NCI-H69 (cell line): ENCODE data around the gene CYTIP.
"Not testable (repeated sequence)": the region's sequence is repeated elsewhere in the genome, so short reads cannot be mapped to it uniquely, and the experiment has no call there.

Source experiments
- DNase-seq: peaks from one replicate; lab custom pipeline; 2025; lab: John Stamatoyannopoulos, UW

CYTIP gene

DNA sequence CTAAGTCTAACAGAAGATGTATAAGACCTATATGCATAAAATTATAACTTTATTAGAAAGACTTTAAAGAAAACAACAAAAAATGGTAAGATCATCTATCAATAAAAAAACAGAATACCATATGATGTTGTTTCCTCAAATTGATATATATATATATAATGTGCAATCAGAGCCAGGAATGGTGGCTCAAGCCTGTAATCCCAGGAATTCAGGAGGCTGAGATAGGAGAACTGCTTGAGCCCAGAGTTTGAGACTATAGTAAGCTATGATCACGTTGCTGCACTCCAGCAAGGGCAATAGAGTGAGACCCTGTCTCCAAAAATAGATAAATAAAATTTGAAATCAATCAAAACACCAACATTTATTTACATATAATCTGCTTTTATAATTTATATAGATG is 19.5 kb downstream of the CYTIP start:
- no peak for DNase-seq

DNA sequence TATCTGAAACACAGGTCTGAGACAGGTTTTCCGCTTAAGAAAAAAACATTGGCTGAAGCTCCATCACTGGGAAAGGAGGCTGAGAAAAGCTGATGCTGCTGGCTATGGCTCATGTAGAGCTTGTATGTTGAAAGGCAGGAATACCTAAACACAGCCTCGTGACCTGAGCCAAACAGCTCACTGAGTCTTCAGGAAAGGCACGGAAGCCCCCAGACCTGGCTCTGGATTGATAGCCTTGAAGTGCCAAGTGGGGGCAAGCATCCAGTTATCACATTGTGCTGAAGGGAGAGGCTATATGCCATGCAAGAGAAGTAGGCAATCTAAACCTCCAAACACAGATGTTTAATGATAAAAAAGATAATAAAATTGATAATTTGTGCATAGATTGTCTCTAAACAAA is 21.9 kb downstream of the CYTIP start:
- no peak for DNase-seq

- no peak for DNase-seq
Measured at GRCh38 chr2:157421331-157421944, 22.5 kb downstream of the CYTIP start.

GRCh38 chr2:157420771-157421323 is 23.0 kb downstream of the CYTIP start:
- DNase-seq = no peak

DNA sequence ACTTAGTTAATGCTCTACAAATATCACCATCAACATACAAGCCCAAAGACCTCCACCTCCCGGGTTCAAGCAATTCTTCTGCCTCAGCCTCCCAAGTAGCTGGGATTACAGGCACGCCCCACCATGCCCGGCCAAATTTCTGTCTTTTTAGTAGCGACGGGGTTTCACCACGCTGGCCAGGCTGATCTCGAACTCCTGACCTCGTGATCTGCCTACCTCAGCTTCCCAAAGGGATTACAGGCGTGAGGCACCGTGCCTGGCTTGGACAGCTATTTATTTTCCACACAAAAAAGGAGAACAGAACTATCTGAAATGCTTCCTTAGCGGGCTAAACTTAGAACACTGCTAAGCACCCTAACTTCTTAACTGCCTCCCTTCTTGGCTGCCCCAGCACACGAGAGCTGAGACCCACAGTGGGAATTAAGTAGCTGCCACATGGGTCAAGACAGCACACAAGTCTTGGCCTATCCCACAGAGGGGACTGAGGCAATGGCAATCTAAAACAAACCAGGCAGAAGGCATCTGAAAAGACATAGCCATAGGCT is 24.8 kb downstream of the CYTIP start:
- DNase-seq = no peak

- no peak for DNase-seq
Measured at GRCh38 chr2:157418239-157418641, 25.6 kb downstream of the CYTIP start.

DNA sequence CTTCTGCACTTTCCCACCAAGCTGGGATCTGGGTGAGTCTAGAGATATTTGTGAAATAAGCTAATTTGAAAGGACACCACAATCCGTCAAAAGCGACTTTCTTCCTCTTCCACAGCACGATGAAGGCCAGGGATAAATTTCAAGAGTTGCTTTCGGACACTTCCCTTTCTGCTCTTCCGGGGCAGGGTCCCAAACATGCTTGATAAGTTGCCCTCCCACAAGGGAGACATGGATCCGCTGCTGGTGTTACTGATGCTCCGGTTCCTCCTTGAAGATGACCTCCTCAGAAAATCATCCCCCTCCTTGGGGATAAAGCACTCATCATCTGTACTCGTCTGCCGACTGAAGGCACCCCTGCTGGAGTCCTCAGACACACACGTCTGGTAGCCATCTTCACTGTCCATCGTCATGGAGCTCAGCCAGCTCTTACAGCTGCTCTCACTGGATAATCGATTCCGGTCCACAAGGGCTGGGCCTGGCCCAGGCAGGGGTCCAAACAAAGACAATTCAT is 28.2 kb downstream of the CYTIP start:
- DNase-seq = peak; percentile 58

- no peak for DNase-seq
Measured at GRCh38 chr2:157414050-157414449, 29.8 kb downstream of the CYTIP start.

- no peak for DNase-seq
Measured at GRCh38 chr2:157413326-157414035, 30.4 kb downstream of the CYTIP start.

DNA sequence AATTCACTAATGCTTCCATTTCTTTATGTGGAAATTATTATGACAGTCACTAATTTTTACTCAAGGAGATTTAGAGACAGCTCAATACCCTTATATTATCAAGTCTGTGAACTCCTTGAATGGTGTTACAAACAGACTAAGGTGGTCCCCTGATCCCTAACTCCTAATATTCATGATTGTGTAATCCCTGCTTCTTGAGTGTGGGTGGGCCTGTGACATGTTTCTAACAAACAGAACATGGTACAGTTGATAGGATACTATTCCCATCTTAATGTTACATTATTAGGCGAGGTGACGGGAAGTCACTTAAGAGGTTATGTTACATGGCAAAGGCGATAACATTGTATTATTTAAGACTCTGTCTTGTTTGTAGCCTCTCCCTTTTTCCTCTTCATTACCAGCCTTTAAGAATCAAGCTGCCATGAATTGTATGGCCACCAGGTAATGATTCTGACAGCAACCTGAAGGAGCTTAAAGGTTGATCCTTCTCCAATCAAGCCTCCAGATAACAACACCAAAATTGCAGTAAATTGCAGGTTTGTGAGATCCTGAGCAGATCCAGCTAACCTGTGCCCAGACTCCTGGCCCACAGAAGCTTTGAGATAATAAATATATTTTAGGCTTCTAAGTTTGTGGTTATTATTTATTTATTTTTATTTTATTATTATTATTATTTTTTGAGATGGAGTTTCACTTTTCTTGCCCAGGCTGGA is 32.1 kb downstream of the CYTIP start:
- DNase-seq = no peak

DNA sequence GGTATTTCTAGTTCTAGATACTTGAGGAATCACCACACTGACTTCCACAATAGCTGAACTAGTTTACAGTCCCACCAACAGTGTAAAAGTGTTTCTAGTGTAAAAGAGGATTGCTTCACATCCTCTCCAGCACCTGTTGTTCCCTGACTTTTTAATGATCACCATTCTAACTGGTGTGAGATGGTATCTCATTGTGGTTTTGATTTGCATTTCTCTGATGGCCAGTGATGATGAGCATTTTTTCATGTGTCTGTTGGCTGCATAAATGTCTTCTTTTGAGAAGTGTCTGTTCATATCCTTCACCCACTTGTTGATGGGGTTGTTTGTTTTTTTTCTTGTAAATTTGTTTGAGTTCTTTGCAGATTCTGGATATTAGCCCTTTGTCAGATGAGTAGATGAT is 38.5 kb downstream of the CYTIP start:
- DNase-seq = not testable (repeated sequence)

DNA sequence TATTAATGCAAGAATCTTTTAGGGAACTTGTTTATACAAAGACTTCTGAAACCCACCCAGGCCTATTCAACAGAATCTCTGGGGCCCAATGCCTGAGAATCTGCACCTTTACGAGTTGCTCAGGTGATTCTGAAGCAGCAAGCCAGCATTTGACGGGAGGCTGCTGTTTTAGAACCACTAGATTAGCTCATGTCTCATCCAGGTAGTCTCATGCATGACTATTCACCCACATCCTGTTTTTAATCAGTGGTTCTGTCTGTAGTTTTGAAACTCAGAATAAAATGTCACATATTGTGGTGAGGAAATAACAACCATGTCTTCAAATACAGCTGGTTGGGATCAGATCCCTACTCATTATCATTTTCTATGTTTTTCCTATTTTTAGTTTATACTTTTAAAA is 39.5 kb downstream of the CYTIP start:
- DNase-seq = no peak

DNA sequence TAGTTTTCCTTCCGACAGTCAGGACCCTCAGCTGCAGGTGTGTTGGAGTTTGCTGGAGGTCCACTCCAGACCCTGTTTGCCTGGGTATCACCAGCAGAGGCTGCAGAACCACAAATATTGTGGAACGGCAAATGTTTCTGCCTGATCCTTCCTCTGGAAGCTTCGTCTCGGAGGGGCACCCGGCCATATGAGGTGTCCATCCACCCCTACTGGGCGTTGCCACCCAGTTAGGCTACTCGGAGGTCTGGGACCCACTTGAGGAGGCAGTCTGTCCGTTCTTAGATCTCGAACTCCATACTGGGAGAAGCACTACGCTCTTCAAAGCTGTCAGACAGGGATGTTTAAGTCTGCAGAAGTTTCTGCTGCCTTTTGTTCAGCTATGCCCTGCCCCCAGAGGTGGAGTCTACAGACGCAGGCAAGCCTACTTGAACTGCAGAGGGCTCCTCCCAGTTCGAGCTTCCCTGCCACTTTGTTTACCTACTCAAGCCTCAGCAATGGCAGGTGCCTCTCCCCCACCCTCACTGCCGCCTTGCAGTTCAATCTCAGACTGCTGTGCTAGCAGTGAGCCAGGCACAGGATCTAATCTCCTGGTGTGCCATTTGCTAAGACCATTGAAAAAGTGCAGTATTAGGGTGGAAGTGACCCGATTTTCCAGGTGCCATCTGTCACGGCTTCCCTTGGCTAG is 40.9 kb downstream of the CYTIP start:
- DNase-seq = peak; percentile 10

DNA sequence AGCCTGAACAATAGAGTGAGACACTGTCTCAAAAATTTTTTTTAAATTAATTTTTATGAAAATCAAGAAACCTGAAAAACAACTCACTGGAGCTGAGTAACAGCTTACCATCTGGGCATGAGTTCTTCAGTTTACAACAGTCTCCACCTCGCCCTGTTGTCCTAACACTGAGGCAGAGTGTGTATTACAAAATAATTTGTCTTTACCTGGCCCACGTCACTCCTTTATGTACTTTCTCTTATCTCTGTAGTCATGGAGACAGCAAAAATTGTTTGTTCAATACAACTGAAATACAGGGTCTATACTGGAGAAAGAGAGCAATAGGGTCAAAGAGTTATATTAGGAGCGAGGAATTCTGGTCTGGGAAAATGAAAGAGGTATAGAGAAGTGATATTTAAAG is 48.1 kb downstream of the CYTIP start:
- DNase-seq = no peak

GRCh38 chr2:157394928-157395327 is 49.0 kb downstream of the CYTIP start:
- no peak for DNase-seq

DNA sequence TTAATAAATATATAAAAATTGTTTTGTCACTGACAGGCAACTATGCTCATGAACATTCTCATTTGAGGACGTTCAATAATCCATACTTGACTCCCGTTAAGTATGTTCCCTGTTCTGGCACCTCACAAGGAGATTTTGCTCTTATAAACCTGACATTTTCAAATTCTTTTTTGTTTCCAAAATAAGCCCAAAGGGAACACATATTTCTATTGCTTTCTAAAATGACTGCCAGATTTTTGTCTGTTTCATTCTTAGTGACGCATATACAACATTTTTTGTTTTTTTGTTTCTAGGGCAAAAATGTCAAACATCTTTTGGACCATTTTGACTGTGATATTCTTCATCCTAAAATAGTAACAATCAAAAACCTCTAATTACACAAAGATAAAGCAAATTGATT is 50.5 kb downstream of the CYTIP start:
- DNase-seq = no peak

DNA sequence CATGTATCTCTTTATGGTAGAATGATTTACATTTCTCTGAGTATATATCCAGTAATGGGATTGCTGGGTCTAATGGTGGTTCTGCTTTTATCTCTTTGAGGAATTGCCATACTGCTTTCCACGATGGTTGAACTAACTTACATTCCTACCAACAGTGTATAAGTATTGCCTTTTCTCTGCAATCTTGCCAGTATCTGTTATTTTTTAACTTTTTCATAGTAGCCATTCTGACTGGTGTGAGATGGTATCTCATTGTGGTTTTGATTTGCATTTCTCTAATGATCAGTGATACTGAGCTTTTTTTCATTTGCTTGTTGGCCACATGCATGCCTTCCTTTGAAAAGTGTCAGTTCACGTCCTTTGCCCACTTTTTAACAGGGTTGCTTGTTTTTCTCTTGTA is 55.1 kb downstream of the CYTIP start:
- no peak for DNase-seq

- no peak for DNase-seq
Measured at GRCh38 chr2:157386747-157387146, 57.1 kb downstream of the CYTIP start.

- no peak for DNase-seq
Measured at GRCh38 chr2:157386247-157386646, 57.6 kb downstream of the CYTIP start.

DNA sequence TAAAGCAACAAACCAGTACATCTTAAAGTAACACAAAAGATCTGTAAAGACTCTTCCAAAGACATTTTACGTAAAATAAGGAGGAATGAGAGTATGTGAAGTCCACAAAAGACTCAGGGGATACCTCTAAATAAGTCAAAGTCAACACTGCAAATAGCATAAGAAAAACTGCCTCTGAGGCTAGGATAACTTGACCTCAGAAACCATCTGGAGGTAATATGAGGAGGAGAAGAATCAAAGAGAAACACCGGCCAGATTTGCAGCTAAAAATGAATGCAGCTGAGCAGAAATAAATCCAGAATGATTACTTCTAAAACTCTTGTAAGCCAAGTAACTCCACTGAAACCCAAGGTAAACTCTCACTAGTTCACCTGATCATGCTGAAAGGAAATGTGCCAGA is 66.0 kb downstream of the CYTIP start:
- no peak for DNase-seq

DNA sequence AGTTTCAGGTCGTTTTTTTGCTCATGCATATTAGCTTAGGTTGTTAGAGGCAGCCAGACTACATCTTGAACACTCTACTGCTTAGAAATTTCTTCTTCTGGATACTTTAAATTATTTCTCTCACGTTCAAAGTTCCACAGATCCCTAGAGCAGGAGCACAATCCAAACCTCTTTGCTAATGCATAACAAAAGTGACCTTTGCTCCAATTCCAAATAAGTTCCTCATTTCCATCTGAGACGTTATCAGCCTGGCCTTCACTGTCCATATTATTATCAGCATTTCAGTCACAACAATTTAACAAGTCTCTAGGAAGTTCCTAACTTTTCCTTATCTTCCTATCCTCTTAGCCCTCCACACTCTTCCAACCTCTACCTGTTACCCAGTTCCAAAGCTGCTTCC is 67.8 kb downstream of the CYTIP start:
- DNase-seq = no peak

DNA sequence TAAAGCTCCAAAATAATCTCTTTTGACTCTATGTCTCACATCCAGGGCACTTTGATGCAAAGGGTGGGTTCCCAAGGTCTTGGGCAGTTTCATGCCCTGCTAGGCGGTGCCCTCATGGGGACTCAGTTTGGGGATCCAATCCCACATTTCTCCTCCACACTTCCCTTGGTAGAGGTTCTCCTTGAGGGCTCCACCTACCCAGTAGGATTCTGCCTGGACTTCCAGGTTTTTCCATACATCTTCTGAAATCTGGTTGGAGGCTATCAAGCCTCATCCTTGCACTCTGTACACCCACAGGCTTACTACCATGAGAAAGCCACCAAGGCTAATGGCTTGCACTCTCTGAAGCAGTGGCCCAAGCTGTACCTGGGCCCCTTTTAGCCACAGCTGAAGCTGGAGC is 68.5 kb downstream of the CYTIP start:
- DNase-seq = no peak
